Stomach (tissue), 9 donors: ENCODE results near the gene SIX5. TPM values are rescaled to one million over a fixed set of nuclear protein-coding genes. Genes with fewer than 3 reads are reported as not detected.
A peak's percentile ranks its signal among the peaks of the same experiment; 100 is the strongest.

Experiments
- DNase-seq, 2 donors: peaks; one replicate each; pipeline versions ENCODE4 v3.0.0 to v3.0.0-alpha.2; 2013 to 2019
- H3K27ac ChIP-seq, 5 donors: fragments of 200-600 bp in 4 of 5; sonication (generic) in 4 of 5; one replicate each; pipeline ENCODE4 v1.5.1; 2013 to 2019; ENCODE audit warnings: mild to moderate bottlenecking in 1 of 5, moderate library complexity in 1 of 5
- H3K27me3 ChIP-seq, 3 donors: fragments of 200-600 bp; sonication (generic); one replicate each; pipeline ENCODE4 v1.5.1; 2017 to 2019; ENCODE audit warnings: mixed run types in 1 of 3
- H3K36me3 ChIP-seq, 4 donors: fragments of 200-600 bp; sonication (generic); 1 replicate in 3 of 4; 2 replicates in 1 of 4; pipeline ENCODE4 v1.5.1; 2016 to 2019
- H3K4me1 ChIP-seq, 4 donors: fragments of 200-600 bp; sonication (generic); one replicate each; pipeline ENCODE4 v1.5.1; 2016 to 2019
- H3K4me3 ChIP-seq, 4 donors: fragments of 200-600 bp; sonication (generic) in 3 of 4; one replicate each; pipeline ENCODE4 v1.5.1; 2016 to 2019; ENCODE audit warnings: mild to moderate bottlenecking in 1 of 4
- H3K9me3 ChIP-seq, 4 donors: fragments of 200-600 bp; sonication (generic); one replicate each; pipeline ENCODE4 v1.5.1; 2016 to 2019
- CTCF ChIP-seq, 7 experiments: fragments of 450-650 bp in 4 of 7; fragments of 200-600 bp in 3 of 7; sonication (generic) in 3 of 7; IDR thresholded peaks; one replicate each; pipeline ENCODE4 v1.5.1; 2016 to 2019; ENCODE audit warnings: antibody characterized with exemption in 7 of 7, control low read depth in 2 of 7, mild to moderate bottlenecking in 1 of 7
- EP300 ChIP-seq: sonication (generic); formaldehyde crosslinking; IDR thresholded peaks from one replicate; pipeline ENCODE4 v1.6.1; 2017; ENCODE audit warnings: antibody characterized with exemption
- POLR2A ChIP-seq, 4 donors: fragments of 450-650 bp; IDR thresholded peaks; one replicate each; pipeline ENCODE4 v1.6.1; 2016; ENCODE audit warnings: antibody characterized with exemption in 4 of 4, control low read depth in 2 of 4, mild to moderate bottlenecking in 1 of 4, moderate library complexity in 1 of 4
- POLR2AphosphoS5 ChIP-seq, 3 donors: sonication (generic); formaldehyde crosslinking; IDR thresholded peaks; one replicate each; pipeline ENCODE4 v1.6.1; 2016; ENCODE audit warnings: antibody characterized with exemption in 3 of 3
- WGBS, 5 donors: extraction: QIAGEN DNeasy Blood & Tissue Kit in 3 of 5; methylation state at CpG; one replicate each; pipeline versions ENCODE4 v1.1.5 to v1.1.7; 2013 to 2018; 5-methylcytosine and 5-hydroxymethylcytosine counted together
- intact Hi-C: fragments of 100-400 bp; cut with DNase I; formaldehyde crosslinking; loops from one replicate; pipeline ENCODE4 v1.15.1; 2023; ENCODE audit warnings: low total_unique reads
- polyA plus RNA-seq, 3 donors: library from polyadenylated mRNA; stranded (reverse); fragments of 200-250 nt; gene quantifications; one replicate each; pipeline ENCODE4 v1.2.3, GENCODE V29; 2013
- total RNA-seq, 5 donors: library from RNA; depleted of rRNA; stranded (reverse); fragments of >200 nt; gene quantifications; one replicate each; pipeline versions ENCODE4 v1.1.0 to v1.2.3, GENCODE V29; 2014 to 2016
- donor health status: healthy with polysubstance abuse.
- donor health status: Bipolar disorder and iron deficiency.
- donor health status: healthy.

The SIX5 gene
- total and polyA plus RNA-seq, 8 donors, result 4.0 to 39.1 (median 19.9) TPM

DNA sequence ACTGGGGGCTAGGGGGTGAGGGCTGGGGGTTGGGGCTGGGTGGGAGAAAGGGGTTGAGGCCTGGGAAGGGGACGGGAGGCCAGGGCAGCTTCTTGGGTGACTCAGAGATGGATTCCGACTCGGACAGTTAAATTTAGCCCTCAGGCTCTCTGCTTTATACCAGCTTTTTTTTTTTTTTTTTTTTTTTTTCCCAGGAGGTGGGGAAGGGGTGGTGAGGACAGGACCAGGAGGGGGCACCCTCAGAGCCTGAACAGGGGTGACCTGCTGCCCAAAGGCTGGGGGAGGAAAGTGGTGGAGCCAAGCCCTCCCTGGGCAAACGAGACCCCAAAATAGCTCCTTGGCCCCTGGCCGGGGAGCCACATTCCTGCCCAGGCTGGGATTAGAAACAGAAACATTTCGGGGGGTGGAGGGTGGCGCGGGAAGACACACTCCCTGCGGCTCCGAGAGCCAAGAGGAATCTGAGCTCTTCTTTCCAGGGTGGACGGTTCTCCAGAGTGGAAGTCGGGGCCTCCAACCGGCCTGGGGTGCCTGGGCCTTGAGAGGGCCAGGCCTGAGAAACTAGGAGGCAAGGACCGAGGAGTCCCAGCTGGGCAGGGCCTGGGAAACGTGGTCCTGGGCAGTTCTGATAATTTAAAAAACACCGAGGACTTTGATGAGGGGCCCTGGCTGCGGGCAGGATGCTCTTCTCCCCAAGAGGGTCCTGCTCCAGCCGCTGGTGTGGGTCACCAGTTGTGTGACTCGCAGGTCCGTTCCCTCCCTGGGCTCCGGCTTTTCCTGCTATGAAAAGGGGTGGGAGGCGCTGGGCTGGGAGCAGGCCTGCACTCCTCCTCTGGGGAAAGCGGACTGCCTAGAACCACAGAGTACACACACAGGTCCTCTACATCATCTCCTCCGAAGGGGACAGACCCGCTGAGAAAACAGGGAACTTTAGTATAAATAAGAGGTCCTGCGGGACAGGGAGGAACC, 14.1 kb upstream of the SIX5 start:
- DNase-seq, result peak in 1 of 2 donors; percentile 60
- peaks cover 50 to 77% (median 68%) of the 10 kb centered on the region in 4 donors for H3K4me1 ChIP-seq
- 53 to 74% (median 63%) methylated on average over 25 to 26 of the region's 26 CpGs for WGBS, 5 donors

DNA sequence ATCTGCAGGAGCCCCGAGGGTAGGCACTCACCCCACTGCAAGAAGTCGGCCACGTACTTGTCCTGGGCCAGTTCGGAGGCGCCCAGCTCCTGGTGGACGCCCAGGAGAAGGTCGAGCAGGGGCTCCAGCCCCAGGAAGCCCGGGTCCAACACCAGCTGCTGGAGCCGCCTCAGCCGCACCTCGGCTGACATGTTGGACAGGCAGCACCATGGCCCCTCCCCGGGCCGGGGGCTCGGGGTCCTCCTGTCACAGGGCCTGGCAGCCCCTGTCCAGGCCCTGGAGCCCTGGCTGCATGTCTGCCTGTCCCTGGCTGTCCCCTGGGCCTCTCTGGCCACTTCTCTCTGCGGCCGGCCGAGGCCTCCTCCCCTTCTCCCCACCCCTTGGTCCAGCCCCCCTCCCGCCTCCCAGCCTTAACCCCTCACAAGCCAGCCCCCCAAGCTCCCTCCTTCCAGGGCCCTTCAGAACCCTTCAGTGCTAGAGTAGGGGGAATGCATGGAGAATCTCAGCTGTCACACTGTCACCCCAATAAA, 13.2 kb upstream of the SIX5 start, which contains the start of gene DMPK:
Gene DMPK (minus strand): TSS at position 329 of the 530 bp plus-strand sequence. CDS start 138 bp downstream, at position 191.
- no peak for TF ChIP-seq POLR2AphosphoS5 (IDR thresholded peaks at IDR 0.05)
- no peak for TF ChIP-seq CTCF (IDR thresholded peaks at IDR 0.05)
- TF ChIP-seq EP300, result no peak
- TF ChIP-seq POLR2A (IDR thresholded peaks at IDR 0.05), result no peak
- Histone ChIP-seq H3K9me3 (no peaks in the 10 kb centered on the region), H3K36me3 (peaks cover 34 to 47% (median 37%) of the 10 kb centered on the region in 4 donors), H3K4me3 (peak within 1 kb of the TSS; percentile 54 to 71 (median 64)), H3K4me1 (peaks cover 53 to 82% (median 70%) of the 10 kb centered on the region in 4 donors), H3K27ac (peak within 1 kb of the TSS; percentile 55 to 88 (median 86)), H3K27me3 (peaks cover 0 to 66% (median 0%) of the 10 kb centered on the region in 3 donors)
- peak in 1 of 2 donors; percentile 65 for DNase-seq
- 0 to 26% (median 12%) methylated on average over 2 to 18 of the region's 18 CpGs for WGBS, 5 donors
- intact Hi-C loops, result no loop called here

More for the DNA sequence above, 14.1 kb upstream of the SIX5 start:
- Histone ChIP-seq H3K4me3 (peak overlapping the region; percentile 54 to 71 (median 64)), H3K27ac (peak overlapping the region; percentile 55 to 88 (median 86)), H3K27me3 (peaks cover 0 to 65% (median 0%) of the 10 kb centered on the region in 3 donors), H3K36me3 (peaks cover 33 to 47% (median 37%) of the 10 kb centered on the region in 4 donors), H3K9me3 (no peaks in the 10 kb centered on the region)
- TF ChIP-seq CTCF (IDR thresholded peaks at IDR 0.05), result no peak
- no peak for TF ChIP-seq POLR2A (IDR thresholded peaks at IDR 0.05)
- TF ChIP-seq EP300, result peak; percentile 50
- TF ChIP-seq POLR2AphosphoS5 (IDR thresholded peaks at IDR 0.05), result peak in 2 of 3 donors; percentile 32 to 43
- intact Hi-C loops, result no loop called here

GRCh38 chr19:45781214-45782161, 12.4 kb upstream of the SIX5 start:
- H3K4me1 ChIP-seq, result peaks cover 53 to 83% (median 70%) of the 10 kb centered on the region in 4 donors
- DNase-seq, result peak; percentile 55 to 72
- TF ChIP-seq CTCF (IDR thresholded peaks at IDR 0.05) (no peak), POLR2A (IDR thresholded peaks at IDR 0.05) (no peak), EP300 (no peak), POLR2AphosphoS5 (IDR thresholded peaks at IDR 0.05) (peak in 1 of 3 donors; percentile 14)
- peaks cover 0 to 65% (median 0%) of the 10 kb centered on the region in 3 donors for H3K27me3 ChIP-seq
- H3K27ac ChIP-seq, result peak overlapping the region; percentile 20 to 88 (median 86)
- H3K4me3 ChIP-seq, result peak overlapping the region; percentile 54 to 71 (median 64)
- peaks cover 34 to 47% (median 38%) of the 10 kb centered on the region in 4 donors for H3K36me3 ChIP-seq
- intact Hi-C loops, result no loop called here
- H3K9me3 ChIP-seq, result no peaks in the 10 kb centered on the region
- WGBS, 5 donors, result 18 to 35% (median 28%) methylated on average over 14 to 17 of the region's 17 CpGs
